ENCODE results near the gene PPBP.

PPBP gene

DNA sequence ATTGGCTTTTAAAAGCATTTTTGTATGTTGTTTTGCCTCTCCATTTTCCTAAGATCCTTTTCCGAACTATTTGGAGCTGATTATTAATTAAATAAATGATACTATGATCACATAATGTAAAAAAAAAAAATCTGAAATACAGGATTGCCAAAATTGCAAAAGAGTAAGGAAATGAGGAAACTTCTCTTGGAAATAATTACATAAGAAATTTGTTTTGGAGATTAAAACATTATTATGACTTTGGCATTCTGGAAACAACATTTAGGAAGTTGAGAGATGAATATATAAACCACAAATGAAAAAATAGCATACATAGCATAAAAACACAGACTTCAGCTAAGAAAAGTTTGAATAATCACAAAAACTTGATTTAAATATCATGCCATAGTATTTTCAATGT, 39.7 kb downstream of the PPBP start:
- DNase-seq (ENCODE audit: low read depth in 2 of 2) = no peak

DNA sequence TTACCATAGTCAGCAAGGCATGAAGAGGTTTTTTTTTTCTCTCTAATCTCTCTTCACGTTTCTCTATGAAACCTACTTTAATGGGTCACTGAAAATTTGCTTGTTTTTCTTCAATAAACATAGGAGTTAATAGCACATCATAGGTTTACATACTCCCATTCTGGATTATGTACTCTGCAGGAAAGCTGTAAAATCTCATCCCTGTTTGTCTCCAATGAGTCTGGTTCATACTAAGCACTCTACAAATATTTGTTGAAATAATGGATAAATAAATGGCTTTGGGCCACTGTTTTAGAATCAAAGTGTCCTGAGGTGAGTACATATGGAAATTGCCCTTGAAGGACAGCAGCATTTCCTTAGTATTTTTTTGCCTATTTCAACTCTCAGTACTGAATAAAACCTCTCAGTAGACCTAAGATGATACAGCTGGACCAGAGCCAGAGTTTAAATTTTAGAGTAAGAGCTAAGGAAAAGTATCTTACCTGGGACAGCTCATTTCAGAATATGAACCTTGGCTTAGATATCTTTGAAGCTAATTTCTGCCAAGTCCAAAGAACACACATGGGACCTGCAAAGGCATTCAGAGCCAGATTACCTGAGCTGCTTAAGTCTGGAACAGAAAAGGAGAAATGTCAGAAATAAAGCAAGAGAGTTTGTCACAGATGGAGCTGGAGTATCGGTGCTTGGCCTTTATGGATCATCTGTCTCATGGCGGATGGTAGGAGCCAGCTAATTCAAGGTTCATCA, 40.6 kb downstream of the PPBP start:
- DNase-seq (ENCODE audit: low read depth in 2 of 2) = no peak

DNA sequence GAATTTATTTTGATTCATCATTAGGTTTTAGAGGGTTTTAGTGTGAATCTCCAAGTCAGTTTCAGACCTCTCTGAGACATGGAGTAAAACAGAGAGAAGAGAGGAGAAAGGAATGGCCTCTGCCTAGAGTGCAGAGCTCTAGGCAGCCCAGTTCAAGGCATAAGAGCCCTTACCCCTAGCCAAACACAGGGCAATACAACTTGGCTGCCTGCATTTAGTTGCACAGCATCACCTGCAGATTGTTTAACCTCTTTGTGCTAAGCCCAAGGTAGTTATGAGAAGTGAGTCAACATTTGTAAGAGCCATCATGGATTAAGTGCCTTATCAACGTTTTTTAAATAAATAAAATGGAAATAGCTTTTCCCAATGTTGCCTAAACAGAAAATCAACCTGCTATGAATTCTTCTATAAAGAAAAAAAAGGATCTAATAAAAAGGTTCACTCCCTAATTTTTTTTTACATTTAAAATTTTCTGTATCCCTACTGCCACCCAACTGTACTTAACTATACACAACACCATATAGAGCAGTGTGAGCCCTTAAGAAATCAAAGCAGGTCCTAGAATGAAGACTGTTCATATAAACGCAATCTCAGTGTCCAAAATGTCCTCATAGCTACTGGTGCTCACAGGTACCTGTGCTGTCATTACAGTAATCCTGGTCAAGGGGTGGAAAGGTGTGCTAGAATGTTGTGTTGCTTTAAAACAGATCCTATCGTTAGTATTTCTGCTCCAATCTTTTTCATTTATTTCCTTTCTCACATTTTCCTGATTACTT, 42.1 kb downstream of the PPBP start:
- DNase-seq (ENCODE audit: low read depth in 2 of 2) = no peak

DNA sequence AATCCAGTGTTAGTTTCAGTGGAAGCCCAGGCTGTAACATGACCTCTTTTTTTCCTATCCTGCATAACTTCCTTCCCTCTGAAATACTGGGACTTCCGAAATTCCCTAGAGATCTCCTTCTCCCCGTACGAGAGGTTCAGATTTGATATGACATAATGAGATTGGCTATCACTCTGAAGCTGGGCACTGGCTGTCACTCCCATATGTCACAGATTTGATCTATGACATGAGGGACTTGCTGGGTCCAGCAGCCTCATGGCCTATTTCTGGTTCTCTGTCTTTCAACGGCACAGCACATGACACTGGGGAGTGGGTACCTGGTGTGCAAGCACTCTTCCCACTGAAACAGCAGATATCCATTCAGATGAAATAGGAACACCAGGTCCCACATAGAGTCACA, 42.9 kb downstream of the PPBP start:
- no peak for DNase-seq (ENCODE audit: low read depth in 2 of 2)

DNA sequence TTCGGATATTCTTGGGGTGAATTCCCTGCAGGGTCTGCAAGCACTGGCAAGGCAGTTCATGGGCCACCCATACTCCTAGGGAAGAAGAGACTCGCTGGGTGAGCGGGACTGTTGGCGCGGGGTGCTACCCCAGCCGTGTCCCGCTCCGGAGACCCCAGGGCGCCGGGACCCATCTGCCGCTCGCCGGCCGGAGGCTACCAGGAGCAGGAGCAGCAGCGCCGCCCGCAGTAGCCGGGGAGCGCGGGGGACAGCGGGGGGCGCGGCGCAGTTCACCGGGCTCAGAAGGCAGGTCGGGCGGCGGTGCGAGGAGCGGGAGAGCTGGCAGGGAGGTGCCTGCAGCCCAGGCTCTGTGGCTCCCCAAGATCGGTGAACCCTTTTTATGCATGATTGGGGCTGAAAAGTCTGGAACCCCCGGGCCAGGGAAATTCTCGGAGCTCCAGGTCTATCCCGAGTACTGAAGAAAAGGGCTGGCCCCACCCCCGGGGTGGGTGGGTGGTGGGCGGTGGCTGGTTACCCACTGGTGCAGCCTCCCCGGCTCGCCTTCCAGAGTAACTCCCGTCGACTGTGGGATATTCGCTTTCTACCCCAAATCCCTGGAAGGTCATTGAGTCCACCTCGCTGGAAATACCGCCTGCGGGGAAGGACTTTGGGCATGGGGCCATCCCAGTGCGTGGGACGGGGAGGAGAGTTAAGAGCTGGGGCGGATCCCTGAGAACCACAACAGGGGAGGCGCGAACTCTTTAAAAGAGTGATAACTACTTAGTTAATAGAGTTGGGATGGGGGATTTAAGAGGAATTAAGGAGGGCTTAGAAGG, 43.7 kb downstream of the PPBP start:
- no peak for DNase-seq (ENCODE audit: low read depth in 2 of 2)

DNA sequence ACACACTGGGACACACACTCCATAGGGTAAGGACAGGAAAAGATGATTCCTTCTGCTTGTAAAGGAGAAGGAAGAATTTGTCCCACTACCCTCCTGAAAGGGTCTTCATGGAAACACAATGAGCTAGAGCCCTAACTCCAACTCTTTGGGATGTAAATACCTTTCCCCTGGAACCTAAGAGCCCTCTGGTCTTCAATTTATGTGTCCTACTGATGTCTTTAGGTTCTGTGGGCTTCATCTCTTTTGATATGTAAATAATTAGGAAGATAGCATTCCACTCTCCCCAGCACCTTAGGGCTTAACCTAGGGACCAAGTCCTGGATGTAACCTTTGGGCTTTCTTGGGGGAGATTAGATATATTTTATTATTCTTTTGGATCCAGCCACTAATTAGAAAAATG, 44.4 kb downstream of the PPBP start:
- no peak for DNase-seq (ENCODE audit: low read depth in 2 of 2)

DNA sequence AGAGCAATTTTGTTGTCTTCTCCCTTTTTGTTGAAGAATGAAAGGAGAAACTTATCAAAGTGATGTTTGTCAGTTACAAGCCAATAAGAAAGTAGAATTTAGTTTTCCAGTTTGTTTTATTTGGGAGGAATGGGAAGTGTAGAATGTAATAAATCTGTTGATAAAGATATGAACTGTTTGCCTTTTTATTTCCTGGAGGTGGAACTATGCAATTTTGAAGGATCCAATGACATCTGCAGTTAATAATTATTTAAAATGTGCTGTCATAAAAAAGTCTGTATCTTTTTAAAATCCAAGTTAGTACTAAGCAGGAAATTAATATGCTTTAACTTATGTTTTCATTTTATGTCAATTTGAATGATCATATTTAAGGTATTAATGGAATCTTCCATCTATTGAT, 51.0 kb downstream of the PPBP start:
- DNase-seq (ENCODE audit: low read depth in 2 of 2) = no peak
